Ishikawa (cell line): ENCODE results near the gene CACFD1.

Experiments
- CEBPB ChIP-seq: IDR thresholded peaks from 2 replicates; pipeline ENCODE4 v1.6.1; 2012
- CREB1 ChIP-seq: IDR thresholded peaks from 2 replicates; pipeline ENCODE4 v1.6.1; 2012; ENCODE audit warnings: low read depth
- EGR1 ChIP-seq: IDR thresholded peaks from 2 replicates; pipeline ENCODE4 v1.6.1; 2012
- EP300 ChIP-seq: IDR thresholded peaks from 2 replicates; pipeline ENCODE4 v1.6.1; 2012; ENCODE audit warnings: borderline replicate concordance
- FOXM1 ChIP-seq: IDR thresholded peaks from 2 replicates; pipeline ENCODE4 v1.6.1; 2012; ENCODE audit warnings: low read depth, borderline replicate concordance
- NFIC ChIP-seq: IDR thresholded peaks from 2 replicates; pipeline ENCODE4 v1.6.1; 2012
- RAD21 ChIP-seq: IDR thresholded peaks from 2 replicates; pipeline ENCODE4 v1.6.1; 2012; ENCODE audit warnings: low read depth
- TAF1 ChIP-seq: IDR thresholded peaks from 2 replicates; pipeline ENCODE4 v1.6.1; 2012; ENCODE audit warnings: low read depth, mild to moderate bottlenecking
- TCF12 ChIP-seq: IDR thresholded peaks from 2 replicates; pipeline ENCODE4 v1.6.1; 2012; ENCODE audit warnings: low read depth
- TEAD4 ChIP-seq: IDR thresholded peaks from 2 replicates; pipeline ENCODE4 v1.6.1; 2012
- YY1 ChIP-seq: IDR thresholded peaks from 2 replicates; pipeline ENCODE4 v1.6.1; 2012; ENCODE audit warnings: low read depth
- ZBTB7A ChIP-seq: IDR thresholded peaks from 2 replicates; pipeline ENCODE4 v1.6.1; 2012; ENCODE audit warnings: low read depth
- TF ChIP-seq, protein P1 (sequence below): IDR thresholded peaks from 2 replicates; pipeline ENCODE4 v1.6.1; 2012
- TF ChIP-seq, protein P2 (sequence below): IDR thresholded peaks from 2 replicates; pipeline ENCODE4 v1.6.1; 2012; ENCODE audit warnings: low read depth, mild to moderate bottlenecking
- TF ChIP-seq, protein P3 (sequence below): IDR thresholded peaks from 2 replicates; pipeline ENCODE4 v1.6.1; 2012

CACFD1 gene

DNA sequence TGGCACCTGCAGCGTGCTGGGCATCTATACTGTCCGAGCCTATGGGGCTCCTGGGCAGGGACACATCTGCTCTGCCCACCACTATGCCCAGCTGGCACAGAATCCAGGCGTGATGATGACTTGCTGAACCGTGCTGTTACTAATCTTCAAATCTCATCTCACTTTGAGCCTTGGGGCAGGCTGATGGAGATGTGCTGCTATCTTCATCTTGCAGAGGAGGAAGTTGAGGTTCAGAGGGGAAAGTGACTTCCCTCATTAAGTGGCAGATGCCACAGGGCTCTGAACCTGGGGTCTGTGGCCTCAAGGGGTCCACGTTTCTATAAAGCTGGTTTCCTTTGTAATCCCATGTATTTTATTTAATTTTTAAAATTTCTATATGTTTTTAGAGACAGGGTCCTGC, 14.4 kb downstream of the CACFD1 start:
- TF ChIP-seq FOXM1 (no peak), TEAD4 (no peak), EP300 (no peak), CEBPB (no peak), EGR1 (no peak), TAF1 (no peak), ZBTB7A (no peak), TCF12 (no peak), YY1 (no peak), RAD21 (no peak), CREB1 (no peak), NFIC (no peak)
- TF ChIP-seq, protein P1, sequence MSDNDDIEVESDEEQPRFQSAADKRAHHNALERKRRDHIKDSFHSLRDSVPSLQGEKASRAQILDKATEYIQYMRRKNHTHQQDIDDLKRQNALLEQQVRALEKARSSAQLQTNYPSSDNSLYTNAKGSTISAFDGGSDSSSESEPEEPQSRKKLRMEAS, result no peak
- TF ChIP-seq, protein P2, sequence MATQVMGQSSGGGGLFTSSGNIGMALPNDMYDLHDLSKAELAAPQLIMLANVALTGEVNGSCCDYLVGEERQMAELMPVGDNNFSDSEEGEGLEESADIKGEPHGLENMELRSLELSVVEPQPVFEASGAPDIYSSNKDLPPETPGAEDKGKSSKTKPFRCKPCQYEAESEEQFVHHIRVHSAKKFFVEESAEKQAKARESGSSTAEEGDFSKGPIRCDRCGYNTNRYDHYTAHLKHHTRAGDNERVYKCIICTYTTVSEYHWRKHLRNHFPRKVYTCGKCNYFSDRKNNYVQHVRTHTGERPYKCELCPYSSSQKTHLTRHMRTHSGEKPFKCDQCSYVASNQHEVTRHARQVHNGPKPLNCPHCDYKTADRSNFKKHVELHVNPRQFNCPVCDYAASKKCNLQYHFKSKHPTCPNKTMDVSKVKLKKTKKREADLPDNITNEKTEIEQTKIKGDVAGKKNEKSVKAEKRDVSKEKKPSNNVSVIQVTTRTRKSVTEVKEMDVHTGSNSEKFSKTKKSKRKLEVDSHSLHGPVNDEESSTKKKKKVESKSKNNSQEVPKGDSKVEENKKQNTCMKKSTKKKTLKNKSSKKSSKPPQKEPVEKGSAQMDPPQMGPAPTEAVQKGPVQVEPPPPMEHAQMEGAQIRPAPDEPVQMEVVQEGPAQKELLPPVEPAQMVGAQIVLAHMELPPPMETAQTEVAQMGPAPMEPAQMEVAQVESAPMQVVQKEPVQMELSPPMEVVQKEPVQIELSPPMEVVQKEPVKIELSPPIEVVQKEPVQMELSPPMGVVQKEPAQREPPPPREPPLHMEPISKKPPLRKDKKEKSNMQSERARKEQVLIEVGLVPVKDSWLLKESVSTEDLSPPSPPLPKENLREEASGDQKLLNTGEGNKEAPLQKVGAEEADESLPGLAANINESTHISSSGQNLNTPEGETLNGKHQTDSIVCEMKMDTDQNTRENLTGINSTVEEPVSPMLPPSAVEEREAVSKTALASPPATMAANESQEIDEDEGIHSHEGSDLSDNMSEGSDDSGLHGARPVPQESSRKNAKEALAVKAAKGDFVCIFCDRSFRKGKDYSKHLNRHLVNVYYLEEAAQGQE, result no peak
- TF ChIP-seq, protein P3, sequence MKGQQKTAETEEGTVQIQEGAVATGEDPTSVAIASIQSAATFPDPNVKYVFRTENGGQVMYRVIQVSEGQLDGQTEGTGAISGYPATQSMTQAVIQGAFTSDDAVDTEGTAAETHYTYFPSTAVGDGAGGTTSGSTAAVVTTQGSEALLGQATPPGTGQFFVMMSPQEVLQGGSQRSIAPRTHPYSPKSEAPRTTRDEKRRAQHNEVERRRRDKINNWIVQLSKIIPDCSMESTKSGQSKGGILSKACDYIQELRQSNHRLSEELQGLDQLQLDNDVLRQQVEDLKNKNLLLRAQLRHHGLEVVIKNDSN, result no peak

DNA sequence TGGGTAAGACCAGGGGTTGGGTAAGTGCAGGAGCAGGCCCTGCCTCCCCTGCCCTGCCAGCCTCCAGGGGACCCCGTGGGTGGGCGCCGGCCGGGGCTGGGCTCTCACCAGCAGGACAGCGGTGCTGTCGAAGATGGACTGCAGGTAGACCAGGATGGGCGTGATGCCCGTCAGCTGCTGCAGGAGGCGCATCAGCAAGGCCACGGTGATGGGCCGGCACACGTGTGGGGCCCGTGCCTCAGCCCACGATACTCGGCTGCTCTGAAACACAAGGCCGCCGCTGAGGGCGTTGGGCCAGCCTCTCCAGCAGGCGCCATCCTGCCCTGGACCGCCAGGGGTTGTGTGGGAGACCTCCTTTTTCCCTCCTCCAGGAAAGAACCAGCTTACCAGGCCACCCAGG, 15.1 kb downstream of the CACFD1 start:
- TF ChIP-seq RAD21 (no peak), TAF1 (no peak), NFIC (no peak), EP300 (no peak), TCF12 (no peak)
- TF ChIP-seq, protein P2, result no peak
- TF ChIP-seq, protein P3, result no peak

DNA sequence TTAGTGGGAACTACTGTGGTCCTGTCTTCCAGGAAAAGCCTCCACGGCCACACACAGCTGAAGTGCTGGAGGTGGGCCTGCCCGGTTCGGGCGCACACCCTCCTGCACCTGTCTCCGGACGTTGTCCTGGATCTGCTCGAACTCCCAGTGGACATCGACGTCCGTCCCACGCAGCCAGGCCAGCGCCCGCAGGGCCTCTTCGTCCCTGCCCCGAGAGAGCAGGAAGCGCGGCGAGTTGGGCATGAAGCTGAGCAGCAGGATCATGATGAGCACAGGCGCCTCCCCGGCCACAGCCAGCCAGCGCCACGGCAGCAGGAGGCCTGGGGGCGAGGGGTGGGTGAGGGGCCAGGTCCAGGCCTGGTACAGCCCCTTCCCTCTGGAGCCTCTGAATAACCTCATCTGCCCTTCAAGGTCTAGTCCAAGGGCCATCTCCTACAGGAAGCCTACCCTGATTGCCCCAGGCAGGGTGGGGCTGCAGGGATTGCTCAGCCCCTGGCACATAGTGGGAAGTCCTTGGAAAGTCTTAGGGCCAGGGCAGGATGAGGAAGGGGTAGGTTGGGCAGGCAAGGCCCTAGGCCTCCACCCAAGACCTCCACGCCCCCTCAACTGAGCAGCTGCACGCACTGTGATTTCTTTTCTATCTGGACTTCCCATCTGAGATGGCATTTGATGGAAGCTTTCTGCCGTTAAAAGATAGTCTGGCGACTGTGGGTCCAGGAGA, 15.7 kb downstream of the CACFD1 start:
- TF ChIP-seq ZBTB7A, result no peak
- TF ChIP-seq TAF1, result no peak
- no peak for TF ChIP-seq EGR1
- TF ChIP-seq TCF12, result no peak
- no peak for TF ChIP-seq NFIC
- no peak for TF ChIP-seq CREB1
- TF ChIP-seq FOXM1, result no peak
- no peak for TF ChIP-seq RAD21
- no peak for TF ChIP-seq EP300
- no peak for TF ChIP-seq TEAD4
- TF ChIP-seq, protein P3, result no peak
- TF ChIP-seq, protein P1, result no peak
- TF ChIP-seq CEBPB, result no peak
- TF ChIP-seq, protein P2, result no peak
- TF ChIP-seq YY1, result no peak
